OCI-M1 (cell line): ENCODE results near the gene SORBS1.

Source experiments
- DNase-seq: peaks from one replicate; lab custom pipeline; 2025; lab: John Stamatoyannopoulos, UW

SORBS1 gene

GRCh38 chr10:95315509-95315908, 245.7 kb downstream of the SORBS1 start:
- no peak for DNase-seq

DNA sequence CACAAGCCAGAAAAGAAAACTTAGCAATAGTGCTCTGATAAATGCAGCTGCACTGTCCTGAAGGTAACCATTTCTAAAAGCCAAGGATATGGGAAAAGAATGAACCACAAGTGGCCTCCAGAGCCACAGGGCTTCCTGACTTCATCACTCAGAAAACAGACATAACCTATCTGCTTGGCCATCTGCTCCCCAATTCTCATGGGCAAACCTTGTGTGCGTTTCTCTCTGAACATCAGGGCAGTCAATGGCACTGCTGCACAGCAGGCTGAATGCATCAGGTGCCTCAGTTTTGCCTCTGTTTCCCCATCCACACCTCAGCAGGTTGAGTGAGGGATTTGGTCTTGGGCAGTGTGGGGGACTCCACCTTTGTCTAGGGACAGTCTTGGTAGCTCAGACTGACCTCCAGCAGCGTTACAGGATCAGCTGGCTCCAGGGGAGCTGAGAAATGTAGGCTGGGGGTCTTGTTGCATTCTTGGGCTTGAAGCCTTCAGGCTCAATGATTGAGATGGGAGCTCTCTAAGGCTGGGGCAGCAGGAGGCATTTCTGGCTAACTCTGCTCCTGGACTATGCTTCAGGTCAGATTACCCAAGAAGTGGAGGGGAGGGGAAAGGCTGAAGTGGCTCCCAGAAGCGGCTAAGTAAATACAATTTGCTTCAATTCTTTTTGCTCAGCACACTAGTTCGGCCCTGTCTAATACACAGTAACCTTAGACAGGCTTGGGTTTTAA, 246.8 kb downstream of the SORBS1 start:
- no peak for DNase-seq

DNA sequence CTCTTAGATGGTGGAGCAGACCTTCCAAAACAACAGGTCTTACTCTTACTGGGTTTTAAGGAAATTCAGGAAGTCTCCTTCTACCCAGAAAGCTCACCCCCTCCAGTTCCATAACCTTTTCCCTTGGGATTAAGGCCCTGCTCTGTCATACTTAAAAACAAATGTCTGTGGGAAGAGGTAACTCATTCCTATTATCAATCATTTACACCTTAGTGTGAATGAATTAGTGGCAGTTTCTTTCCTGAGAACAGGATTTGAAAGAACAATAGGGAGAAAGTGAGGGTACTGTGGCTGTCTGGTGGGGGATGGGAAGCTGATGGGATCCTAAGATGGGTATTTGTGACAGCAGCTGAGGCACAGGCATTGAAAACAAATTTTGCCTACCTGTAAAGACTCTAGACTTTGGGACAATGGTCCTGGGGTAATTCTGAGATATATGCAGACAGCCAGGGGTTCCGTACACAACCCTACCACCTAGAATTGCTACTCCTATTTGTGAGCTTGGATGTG, 248.1 kb downstream of the SORBS1 start:
- no peak for DNase-seq

- DNase-seq, result peak; percentile 21
These were observed 248.9 kb downstream of the SORBS1 start for GRCh38 chr10:95312257-95312656.

DNA sequence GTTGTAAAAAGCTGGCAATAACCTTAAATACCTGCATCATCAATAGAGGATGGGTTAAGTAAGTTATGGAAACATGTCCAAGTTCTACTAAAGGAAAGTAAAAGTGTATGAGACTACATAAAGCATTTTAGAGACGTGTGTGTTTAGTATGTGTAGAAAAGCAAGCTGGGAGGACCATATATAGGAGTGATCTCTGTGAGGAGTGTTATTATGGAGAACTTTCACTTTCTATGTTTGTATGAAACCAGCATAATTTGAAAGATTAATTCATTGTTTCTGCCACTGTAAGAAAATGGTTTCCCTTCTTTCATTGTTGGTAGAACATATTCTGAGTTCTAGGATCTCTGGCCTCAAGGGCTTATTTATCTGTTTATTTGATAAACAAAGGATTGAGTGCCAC, 251.2 kb downstream of the SORBS1 start:
- peak; percentile 62 for DNase-seq

GRCh38 chr10:95308389-95309302, 252.5 kb downstream of the SORBS1 start:
- DNase-seq, result peak; percentile 91

DNA sequence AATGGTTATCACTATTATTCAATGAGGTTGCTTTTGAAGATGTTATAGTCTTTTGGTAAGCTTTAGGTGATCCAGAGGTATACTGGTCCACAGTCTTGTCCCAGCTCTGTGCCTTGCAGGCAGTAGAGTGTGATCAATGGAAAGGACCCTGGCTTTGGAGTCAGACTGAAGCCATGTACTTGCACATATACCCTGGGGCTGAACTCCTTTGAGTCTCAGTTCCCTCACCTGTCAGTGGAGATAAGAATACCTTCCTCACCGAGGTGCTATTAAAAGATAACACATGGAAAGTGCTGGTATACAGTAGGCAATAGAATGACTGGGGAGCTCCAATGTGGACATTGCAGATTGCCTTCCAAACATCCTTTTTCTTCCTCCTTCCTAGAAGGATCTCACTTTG, 254.3 kb downstream of the SORBS1 start:
- DNase-seq, result no peak

DNA sequence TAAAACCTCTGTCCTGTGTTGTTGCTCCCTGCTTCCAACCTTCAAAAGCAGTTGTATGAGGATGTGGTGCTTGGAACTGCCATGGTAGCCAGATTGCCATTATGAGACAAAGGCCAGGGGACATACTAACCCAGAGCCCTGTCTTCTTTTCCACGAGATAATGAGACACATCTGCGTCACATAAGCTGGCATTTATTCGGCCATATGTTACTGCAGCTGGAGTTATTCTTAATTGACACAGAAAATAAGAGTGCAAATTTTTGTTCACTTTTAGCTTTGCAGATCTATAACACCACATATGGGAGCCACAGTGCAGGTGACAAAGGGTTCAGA, 254.9 kb downstream of the SORBS1 start:
- DNase-seq, result no peak

DNA sequence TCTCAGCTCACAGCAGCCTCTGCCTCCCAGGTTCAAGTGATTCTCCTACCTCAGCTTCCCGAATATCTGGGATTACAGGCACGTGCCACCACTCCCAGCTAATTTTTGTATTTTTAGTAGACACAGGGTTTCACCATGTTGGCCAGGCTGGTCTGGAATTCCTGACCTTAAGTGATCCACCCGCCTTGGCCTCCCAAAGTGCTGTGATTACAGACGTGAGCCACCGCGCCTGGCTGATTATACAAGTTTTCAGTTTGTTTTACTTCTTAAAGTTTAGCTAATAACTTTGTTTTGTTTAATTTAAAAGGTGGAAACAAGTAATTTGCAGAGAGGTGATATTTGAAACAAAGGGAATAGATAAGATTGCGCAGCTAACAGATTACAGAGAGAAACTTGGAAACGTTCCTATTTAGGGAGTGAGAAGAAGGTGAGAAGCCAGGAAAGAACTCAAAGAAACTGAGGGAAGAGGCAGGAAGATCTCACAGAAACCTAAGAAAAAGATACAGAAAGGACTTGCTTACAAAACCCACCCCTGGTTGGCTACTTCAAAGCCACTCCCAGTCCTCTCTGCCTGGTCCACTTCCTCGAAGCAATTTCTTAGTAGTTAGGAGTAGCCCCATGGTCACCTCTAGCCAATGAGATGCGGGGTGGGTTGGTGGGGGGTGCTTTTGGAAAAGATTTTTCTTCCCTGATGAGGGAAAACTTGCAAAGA, 255.4 kb downstream of the SORBS1 start:
- no peak for DNase-seq

GRCh38 chr10:95304976-95305375, 256.2 kb downstream of the SORBS1 start:
- no peak for DNase-seq

DNA sequence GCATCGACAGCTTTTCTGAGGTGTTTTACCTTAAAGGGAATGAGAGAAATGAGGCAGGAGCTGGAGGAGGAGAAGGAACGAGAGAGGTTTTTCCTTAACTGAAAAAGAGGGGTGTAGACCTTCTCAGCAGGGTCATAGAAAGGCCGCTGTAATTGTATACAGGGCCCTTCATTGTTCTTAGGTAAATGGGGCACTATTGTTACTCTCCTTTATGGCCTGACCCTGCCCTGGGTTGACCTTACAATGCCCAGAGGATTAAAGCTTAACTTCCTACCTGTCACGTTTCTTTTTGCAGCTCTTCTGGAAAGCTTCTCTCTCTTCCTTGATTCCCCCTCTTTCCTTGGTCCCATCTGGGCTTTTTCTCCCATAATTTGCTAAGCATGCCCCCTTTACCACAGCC, 256.7 kb downstream of the SORBS1 start:
- no peak for DNase-seq

GRCh38 chr10:95303950-95304349, 257.2 kb downstream of the SORBS1 start:
- DNase-seq, result no peak

DNA sequence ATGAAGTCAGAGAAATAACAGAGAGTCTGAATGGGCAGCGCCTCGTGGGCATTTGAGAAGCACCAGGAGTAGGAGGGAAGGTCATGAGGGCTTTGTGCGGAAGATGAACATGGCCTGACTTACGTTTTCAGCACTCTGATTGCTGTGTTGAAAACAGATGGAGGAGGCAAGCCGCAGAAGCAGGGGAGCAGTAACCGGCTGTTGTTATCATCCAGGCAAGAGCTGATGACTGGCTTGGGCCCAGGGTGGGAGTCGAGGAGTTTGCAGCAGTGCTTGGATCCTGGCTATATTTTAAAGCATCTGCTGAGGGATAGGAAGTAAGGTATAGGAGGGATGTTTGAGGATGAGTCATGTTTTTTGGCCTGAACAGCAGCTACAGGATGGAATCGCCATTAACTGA, 257.6 kb downstream of the SORBS1 start:
- DNase-seq, result no peak

DNA sequence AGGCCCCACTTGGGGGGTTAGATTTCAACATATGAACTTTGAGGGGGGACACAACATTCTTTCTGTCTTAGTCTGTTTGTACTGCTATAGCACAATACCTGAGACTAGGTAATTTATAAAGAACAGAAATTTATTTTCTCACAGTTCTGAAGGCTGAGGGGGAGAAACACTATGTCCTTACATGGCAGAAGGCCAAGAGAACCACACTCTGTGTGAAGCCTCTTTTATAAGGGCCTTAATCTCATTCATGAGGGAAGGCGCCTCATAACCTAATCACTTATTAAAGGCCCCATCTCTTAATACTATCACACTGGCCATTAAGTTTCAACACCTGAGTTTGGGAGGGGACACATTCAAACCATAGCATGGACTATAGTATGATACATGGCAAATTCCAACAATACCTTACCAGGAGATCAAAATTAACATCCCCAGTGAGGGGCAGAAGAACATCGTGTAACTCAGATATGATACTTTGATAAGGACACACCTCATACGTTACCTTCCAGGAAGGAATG, 261.1 kb downstream of the SORBS1 start:
- DNase-seq, result no peak

- DNase-seq, result peak; percentile 97
These were observed 263.8 kb downstream of the SORBS1 start for GRCh38 chr10:95297402-95297801.

DNA sequence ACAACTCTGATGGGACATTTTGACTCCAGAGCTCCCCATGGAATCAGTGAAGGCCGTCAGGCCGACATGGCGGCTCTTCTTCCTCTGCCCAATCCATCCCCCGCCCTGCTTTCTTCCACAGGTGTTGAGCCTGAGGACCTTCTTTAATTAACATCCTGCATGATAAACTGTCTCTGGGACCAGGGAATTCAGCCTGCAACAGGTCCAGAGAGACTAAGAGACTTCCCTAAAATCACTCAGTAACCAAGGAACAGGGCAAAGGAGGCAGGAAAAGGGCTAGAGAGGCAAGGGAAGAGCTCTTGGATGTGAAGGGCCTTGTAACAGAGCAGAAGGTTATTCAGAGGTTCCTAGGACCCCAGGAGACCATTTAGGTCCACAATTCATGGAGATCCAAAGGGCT, 264.4 kb downstream of the SORBS1 start:
- DNase-seq, result peak; percentile 62

- DNase-seq, result peak; percentile 48
These were observed 266.0 kb downstream of the SORBS1 start for GRCh38 chr10:95295031-95295755.

GRCh38 chr10:95293631-95294030, 267.5 kb downstream of the SORBS1 start:
- DNase-seq, result no peak

DNA sequence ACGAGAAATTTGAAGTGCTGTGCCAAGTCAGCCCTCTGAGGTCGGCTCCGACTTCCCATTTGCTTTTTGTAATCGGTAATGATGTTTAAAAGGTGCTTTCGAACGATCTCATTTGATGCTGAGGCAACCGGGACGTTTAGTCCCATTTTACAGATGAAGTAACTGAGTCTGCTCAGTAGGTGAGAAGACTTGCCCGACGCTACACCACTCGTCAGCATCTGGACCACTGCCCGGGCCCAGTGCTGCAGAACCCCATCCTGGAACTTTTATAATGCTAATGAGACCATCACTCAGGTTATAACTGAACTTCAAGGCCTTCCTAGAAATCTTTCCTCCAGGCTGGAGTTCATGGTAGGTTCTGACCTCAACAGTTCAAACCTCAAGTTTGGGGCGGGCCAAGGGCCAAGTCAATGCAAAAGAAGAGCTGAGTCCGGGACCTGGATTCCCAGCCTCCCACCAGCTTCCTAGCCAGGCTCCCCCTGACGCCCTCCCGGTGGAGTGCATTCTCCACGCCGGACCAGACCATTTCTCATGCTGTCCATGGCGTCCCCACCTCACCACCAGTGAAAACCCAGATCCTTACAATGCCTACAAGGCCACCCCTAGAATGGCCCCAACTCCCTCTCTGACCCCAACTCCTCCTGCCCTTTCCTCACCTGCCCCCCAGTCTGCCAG, 269.7 kb downstream of the SORBS1 start:
- DNase-seq, result no peak

DNA sequence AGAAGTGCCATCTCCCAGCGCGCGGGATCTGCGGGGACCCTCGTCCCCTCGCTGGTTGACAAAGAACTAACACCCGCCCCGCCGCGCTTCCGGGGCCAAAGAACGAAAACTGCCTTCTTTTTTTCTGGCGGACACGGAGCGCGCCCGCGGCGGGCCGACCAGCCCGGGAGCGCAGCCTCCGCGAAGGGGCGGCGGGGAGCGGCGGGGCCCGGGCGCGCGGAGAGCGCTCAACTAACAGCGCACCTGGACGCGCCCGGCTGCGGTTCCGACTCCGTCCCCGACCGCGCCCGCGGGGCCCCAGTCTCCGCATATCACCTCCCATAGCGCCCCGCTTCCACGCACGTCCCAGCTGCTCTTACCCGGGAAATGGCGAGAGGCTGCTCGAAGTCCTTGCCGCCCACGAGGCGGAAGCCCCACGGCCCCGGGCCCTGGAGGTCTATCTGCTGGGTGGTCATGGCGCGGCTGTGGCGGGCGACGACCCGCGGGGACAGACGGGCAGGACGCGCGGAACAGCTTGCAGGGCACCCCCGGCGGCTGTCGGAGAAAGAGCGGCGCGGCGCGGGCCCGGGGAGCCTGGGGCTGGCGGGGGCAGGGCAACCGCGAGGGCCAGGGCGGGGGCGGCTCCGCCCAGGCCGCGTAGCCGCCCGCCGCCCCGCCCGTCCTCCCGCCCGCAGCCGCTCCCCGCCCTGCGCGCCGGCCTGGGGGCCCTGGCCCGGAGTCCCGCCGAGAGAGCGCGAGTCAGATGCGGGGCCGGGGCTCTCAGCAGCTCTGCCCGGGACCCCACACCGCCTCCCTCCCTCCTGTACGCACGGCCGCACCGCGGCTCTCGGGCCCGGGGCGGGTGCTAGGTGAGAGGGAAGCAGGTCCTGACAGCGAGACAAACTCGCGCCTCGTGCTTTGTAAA, 270.5 kb downstream of the SORBS1 start, which contains the start of gene PDLIM1:
Gene PDLIM1, minus strand, starts transcription at position 543 of the 904 bp plus-strand sequence. Its CDS starts 88 bp downstream, at position 455.
- peak; percentile 88 for DNase-seq
